BJ (cell line): Measurements from ENCODE around the gene JPT2. TPM values are rescaled to one million over a fixed set of nuclear protein-coding genes. Genes with fewer than 3 reads are reported as not detected.

Source experiments
- CTCF ChIA-PET: fragments of 350-600 bp; formaldehyde crosslinking; extraction: SDS; loops from one replicate; lab custom pipeline; 2021; ENCODE audit warnings: antibody characterized with exemption, inconsistent platforms; lab: Yijun Ruan, JAX
- POLR2A ChIA-PET: fragments of 300-600 bp; sonication (Branson Sonifier 250); formaldehyde crosslinking; extraction: SDS; loops from one replicate; lab custom pipeline; 2021; ENCODE audit warnings: antibody characterized with exemption; lab: Charles Lee
- DNase-seq: peaks from one replicate; pipeline ENCODE4 v3.0.0-alpha.2; 2011; ENCODE audit warnings: low read depth
- H3K27me3 ChIP-seq: 2 replicates; pipeline ENCODE4 v1.6.0; 2011; ENCODE audit warnings: low read length; ENCODE audit not compliant: control insufficient read depth, insufficient read depth
- H3K36me3 ChIP-seq: 2 replicates; pipeline ENCODE4 v1.5.1; 2011; ENCODE audit warnings: low read length; ENCODE audit not compliant: control insufficient read depth, insufficient read depth
- H3K4me3 ChIP-seq: 2 replicates; pipeline ENCODE4 v1.5.1; 2011; ENCODE audit warnings: low read depth, mild to moderate bottlenecking, control low read depth, low read length
- polyA plus RNA-seq: library from polyadenylated mRNA; depleted of rRNA; stranded (reverse); fragments of >200 nt; gene quantifications from 2 replicates; pipeline ENCODE4 v1.2.3, GENCODE V29; 2011
- TF ChIP-seq, protein P1 (sequence below): IDR thresholded peaks from 2 replicates; pipeline ENCODE4 v1.5.1; 2011; ENCODE audit warnings: low read depth, mild to moderate bottlenecking, control low read depth, inconsistent platforms, low read length, moderate library complexity; ENCODE audit not compliant: insufficient read depth

Gene JPT2
- polyA plus RNA-seq, 1 experiment: 46.2 TPM

DNA sequence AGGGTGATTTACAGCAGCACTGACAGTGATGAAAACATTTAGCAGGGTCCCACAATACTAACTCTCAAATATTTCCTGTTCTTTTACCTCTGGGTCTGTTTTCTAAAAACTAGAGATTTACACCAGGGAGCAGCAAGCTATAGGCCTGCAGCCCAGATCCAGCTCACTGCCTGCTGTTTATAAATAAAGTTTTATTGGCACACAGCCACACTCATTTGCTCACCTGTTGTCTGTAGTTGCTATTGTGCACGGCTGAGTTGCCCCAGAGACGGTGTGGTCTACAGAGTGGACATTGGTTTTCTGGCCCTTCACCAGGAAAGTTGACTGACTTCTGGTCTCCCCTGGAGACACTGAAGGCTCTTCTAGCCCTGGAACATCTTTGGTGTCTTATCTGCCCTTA, 16.3 kb upstream of the JPT2 start:
- ChIA-PET CTCF (no interaction called here), POLR2A (no interaction called here)
- peaks cover 55% of the 10 kb centered on the region for H3K36me3 ChIP-seq
- H3K4me3 ChIP-seq: no peak overlapping the region
- no peak for DNase-seq
- no peaks in the 10 kb centered on the region for H3K27me3 ChIP-seq
- TF ChIP-seq, protein P1, sequence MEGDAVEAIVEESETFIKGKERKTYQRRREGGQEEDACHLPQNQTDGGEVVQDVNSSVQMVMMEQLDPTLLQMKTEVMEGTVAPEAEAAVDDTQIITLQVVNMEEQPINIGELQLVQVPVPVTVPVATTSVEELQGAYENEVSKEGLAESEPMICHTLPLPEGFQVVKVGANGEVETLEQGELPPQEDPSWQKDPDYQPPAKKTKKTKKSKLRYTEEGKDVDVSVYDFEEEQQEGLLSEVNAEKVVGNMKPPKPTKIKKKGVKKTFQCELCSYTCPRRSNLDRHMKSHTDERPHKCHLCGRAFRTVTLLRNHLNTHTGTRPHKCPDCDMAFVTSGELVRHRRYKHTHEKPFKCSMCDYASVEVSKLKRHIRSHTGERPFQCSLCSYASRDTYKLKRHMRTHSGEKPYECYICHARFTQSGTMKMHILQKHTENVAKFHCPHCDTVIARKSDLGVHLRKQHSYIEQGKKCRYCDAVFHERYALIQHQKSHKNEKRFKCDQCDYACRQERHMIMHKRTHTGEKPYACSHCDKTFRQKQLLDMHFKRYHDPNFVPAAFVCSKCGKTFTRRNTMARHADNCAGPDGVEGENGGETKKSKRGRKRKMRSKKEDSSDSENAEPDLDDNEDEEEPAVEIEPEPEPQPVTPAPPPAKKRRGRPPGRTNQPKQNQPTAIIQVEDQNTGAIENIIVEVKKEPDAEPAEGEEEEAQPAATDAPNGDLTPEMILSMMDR: no peak

DNA sequence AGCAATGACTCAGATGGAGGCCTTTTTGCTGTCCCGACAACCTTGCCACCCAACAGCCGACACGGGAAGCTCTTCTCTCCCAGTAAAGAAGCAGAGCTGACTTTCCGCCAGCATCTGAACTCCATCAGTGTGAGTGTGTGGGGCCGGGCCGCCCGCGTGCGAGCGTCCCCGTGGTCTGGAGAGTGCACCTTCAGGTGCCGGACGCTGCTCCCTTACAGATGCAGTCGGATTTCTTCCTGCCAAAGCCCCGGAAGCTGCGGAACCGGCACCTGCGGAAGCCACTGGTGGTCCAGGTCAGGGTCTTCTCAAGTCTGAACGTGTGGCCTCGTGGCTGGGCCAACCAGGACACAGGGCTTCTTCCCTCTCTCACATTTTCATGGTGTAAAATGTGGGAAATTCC, 15.5 kb upstream of the JPT2 start:
- ChIA-PET POLR2A (no interaction called here), CTCF (interaction anchor here (0.7 kb wide), 2 partner anchors 10 to 13 kb away, joined by 3 read pairs; no protein-coding TSS in a partner anchor)
- TF ChIP-seq, protein P1: no peak
- no peaks in the 10 kb centered on the region for H3K27me3 ChIP-seq
- no peak for DNase-seq
- H3K4me3 ChIP-seq: no peak overlapping the region
- peaks cover 55% of the 10 kb centered on the region for H3K36me3 ChIP-seq

DNA sequence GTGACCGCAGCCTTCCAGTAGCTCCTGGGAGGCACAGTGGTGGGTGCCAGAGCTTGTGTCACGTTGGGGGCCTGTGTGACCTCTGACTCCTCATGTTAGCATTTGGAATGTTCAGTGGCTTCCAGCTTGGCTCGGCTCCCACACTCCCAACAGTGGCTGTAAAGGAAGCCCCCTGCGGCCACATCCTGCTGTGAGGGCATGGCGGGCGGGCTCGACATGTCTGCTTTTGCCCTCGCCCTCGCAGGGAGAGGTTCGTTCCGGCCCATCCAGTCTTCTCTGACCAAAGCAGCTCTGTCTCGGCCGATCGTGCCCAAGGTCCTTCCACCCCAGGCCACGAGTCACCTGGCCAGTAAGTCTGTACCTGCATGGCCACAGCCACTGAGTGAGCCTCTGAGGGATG, 12.2 kb upstream of the JPT2 start:
- no peaks in the 10 kb centered on the region for H3K27me3 ChIP-seq
- ChIA-PET POLR2A (no interaction called here), CTCF (interaction anchor here (1.1 kb wide), 1 partner anchor 12 kb away, joined by 3 read pairs; the partner anchor contains the start of gene JPT2)
- no peak overlapping the region for H3K4me3 ChIP-seq
- no peak for DNase-seq
- peaks cover 60% of the 10 kb centered on the region for H3K36me3 ChIP-seq
- TF ChIP-seq, protein P1: no peak

DNA sequence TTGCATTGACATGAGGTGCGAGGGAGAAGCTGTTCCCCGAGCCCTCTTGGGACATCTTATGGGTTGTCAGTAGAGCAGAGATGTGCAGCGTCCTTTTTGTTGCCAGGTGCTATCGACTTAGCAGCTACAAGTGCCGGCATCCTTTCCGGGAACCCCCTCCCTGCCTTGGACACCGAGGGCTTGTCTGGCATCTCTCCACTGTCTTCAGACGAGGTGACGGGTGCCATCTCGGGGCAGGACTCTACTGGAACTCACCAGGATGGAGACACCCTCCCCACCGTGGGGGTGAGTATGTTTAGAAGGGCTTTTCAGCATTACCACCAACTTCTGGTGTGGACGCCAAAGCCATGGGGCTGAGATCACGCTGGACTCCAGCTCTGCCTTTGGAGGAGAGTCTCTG, 11.8 kb upstream of the JPT2 start:
- TF ChIP-seq, protein P1: no peak
- Histone ChIP-seq H3K36me3 (peaks cover 60% of the 10 kb centered on the region), H3K27me3 (no peaks in the 10 kb centered on the region), H3K4me3 (no peak overlapping the region)
- no peak for DNase-seq
- ChIA-PET CTCF (interaction anchor here (1.0 to 1.1 kb wide), 2 partner anchors 9 to 12 kb away, joined by 3 to 4 read pairs; partner anchors contain the start of gene JPT2), POLR2A (no interaction called here)

DNA sequence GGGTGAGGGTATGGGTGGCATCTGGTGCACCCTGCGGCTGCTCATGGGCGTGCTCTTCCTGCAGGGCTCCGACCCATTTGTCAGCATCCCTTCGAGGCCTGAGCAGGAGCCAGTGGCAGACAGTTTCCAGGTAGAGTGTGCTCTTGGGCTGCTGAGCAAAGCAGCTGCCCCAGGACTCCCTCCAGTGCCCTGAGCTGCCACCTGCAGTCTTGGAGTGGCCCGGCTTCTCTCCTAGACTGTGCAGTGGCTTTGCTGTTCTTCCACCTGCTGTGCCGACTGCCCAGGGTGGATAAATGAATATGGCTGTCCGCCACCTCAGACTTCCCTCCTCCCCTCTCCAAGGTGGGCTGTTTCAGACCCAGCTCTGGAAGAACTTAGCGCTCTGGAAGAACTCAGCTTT, 10.8 kb upstream of the JPT2 start:
- CTCF ChIA-PET: interaction anchor here (0.7 to 1.0 kb wide), 2 partner anchors 8 to 208 kb away, joined by 4 read pairs; no protein-coding TSS in a partner anchor
- TF ChIP-seq, protein P1: no peak
- Histone ChIP-seq H3K36me3 (peaks cover 62% of the 10 kb centered on the region), H3K4me3 (no peak overlapping the region), H3K27me3 (no peaks in the 10 kb centered on the region)
- DNase-seq: no peak
- POLR2A ChIA-PET: no interaction called here
